ENCODE results near the gene F2RL1. TPM values are rescaled to one million over a fixed set of nuclear protein-coding genes. Genes with fewer than 3 reads are reported as not detected.

Gene F2RL1
- total RNA-seq, 1 experiment from 2014 or later: 23.0 TPM

DNA sequence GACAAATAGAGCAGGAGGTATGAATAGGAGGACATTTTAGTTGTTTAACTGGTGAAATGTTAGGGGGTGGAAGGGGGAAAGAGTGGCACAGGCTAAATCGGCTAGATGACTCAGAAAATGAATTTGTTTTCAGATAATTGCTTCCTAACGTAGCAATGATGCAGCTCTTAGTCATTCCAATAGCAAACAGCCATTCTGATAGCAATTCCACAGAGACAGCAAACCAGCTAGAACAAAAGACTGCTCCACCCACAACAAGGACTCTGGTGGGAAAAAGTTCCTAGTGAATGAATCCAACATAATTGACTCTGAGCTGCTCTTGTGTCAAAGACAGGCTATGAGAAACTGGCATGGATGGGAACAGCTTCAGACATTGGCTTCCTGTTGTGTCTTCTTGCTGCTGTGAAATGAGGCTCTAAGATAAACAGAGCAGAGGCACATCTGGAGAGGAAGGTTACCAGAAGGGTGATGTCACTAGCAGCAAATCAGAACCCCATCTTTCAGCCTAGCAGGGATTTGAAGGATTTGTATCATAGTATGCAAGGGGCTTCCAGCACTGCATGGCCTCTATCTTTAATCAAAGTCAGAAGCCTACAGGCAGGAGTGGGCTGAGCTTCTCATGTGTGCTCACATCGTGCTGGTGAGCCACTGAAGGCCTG, 28.1 kb upstream of the F2RL1 start:
- H2BK120ac ChIP-seq (ENCODE audit: low read depth, low read length, poor library complexity, severe bottlenecking): no peak overlapping the region
- no peak overlapping the region for H2BK12ac ChIP-seq (ENCODE audit: insufficient read length, low read depth, low read length)
- H2AFZ ChIP-seq (ENCODE audit: low read length): no peak overlapping the region
- H3K9me3 ChIP-seq (ENCODE audit: control insufficient read depth, low read depth, low read length): no peaks in the 10 kb centered on the region
- H3T11ph ChIP-seq (ENCODE audit: low read length): no peak overlapping the region
- Mint-ChIP-seq H3K4me3 (no peak overlapping the region), H3K27ac (no peak overlapping the region), H3K27me3 (ENCODE audit: low read depth) (peaks cover 2% of the 10 kb centered on the region; the same call in 1 of the 2 replicates), H3K4me1 (peaks cover 13 to 24% of the 10 kb centered on the region in 2 experiments), H3K9me3 (peaks cover 10 to 15% of the 10 kb centered on the region in 2 experiments), H3K36me3 (ENCODE audit: insufficient read depth in 1 of 3, low read depth in 3 of 3) (peaks cover 9 to 14% (median 10%) of the 10 kb centered on the region in 3 experiments; a peak in 6 of 7 replicates)
- no CpG with 5 or more reads among the region's 3 CpGs for WGBS (ENCODE audit: extremely low coverage, insufficient read length, low lambda C conversion rate)
- H3K23ac ChIP-seq (ENCODE audit: insufficient read length, low read depth, low read length): no peak overlapping the region
- no peak overlapping the region for H2BK5ac ChIP-seq (ENCODE audit: insufficient read length, low read length)
- TF ChIP-seq, protein P1, sequence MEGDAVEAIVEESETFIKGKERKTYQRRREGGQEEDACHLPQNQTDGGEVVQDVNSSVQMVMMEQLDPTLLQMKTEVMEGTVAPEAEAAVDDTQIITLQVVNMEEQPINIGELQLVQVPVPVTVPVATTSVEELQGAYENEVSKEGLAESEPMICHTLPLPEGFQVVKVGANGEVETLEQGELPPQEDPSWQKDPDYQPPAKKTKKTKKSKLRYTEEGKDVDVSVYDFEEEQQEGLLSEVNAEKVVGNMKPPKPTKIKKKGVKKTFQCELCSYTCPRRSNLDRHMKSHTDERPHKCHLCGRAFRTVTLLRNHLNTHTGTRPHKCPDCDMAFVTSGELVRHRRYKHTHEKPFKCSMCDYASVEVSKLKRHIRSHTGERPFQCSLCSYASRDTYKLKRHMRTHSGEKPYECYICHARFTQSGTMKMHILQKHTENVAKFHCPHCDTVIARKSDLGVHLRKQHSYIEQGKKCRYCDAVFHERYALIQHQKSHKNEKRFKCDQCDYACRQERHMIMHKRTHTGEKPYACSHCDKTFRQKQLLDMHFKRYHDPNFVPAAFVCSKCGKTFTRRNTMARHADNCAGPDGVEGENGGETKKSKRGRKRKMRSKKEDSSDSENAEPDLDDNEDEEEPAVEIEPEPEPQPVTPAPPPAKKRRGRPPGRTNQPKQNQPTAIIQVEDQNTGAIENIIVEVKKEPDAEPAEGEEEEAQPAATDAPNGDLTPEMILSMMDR (conservative IDR thresholded peaks at IDR 0.05): no peak
- no peaks in the 10 kb centered on the region for H4K20me1 ChIP-seq (ENCODE audit: control insufficient read depth, insufficient read depth, insufficient read length)
- no peak overlapping the region for H3K4me2 ChIP-seq (ENCODE audit: insufficient read depth, insufficient read length, low read length)
- no peak overlapping the region for H4K91ac ChIP-seq (ENCODE audit: insufficient read length, low read depth, low read length)
- no peak overlapping the region for H3K9ac ChIP-seq (ENCODE audit: extremely low read depth, insufficient read length, low read length)
- H3K4me1 ChIP-seq (ENCODE audit: insufficient read depth, low read length): no peaks in the 10 kb centered on the region
- no peak overlapping the region for H3K4ac ChIP-seq (ENCODE audit: low read depth, low read length)
- H3K27me3 ChIP-seq (ENCODE audit: insufficient read depth, low read length): no peaks in the 10 kb centered on the region
- H3K79me2 ChIP-seq (ENCODE audit: insufficient read depth, low read length): no peaks in the 10 kb centered on the region
- DNase-seq: no peak
- H2BK20ac ChIP-seq (ENCODE audit: low read depth, low read length, poor library complexity, severe bottlenecking): no peak overlapping the region
- H3K14ac ChIP-seq (ENCODE audit: insufficient read depth, low read length): no peak overlapping the region
- no peak overlapping the region for H2AK5ac ChIP-seq (ENCODE audit: insufficient read length, low read length)
- H3K79me1 ChIP-seq (ENCODE audit: insufficient read depth, low read depth, low read length, poor library complexity, severe bottlenecking): no peaks in the 10 kb centered on the region
- H4K8ac ChIP-seq (replicated peaks; ENCODE audit: insufficient read length, low read depth, low read length): no peak overlapping the region
- H3K27ac ChIP-seq (ENCODE audit: insufficient read length, low read depth, low read length): no peak overlapping the region
- no peak overlapping the region for H2BK15ac ChIP-seq (ENCODE audit: low read depth, low read length)
- H3K23me2 ChIP-seq (ENCODE audit: insufficient read length, low read depth, low read length, poor library complexity, severe bottlenecking): no peaks in the 10 kb centered on the region
- no peak overlapping the region for H4K5ac ChIP-seq (ENCODE audit: insufficient read length, low read depth, low read length)
- H3K18ac ChIP-seq (ENCODE audit: insufficient read length, low read depth, low read length): no peak overlapping the region
- H3K56ac ChIP-seq (ENCODE audit: insufficient read length, low read depth, low read length): no peak overlapping the region
